Measurements from ENCODE around the gene DEFB131A.
"Not testable (repeated sequence)": the region's sequence is repeated elsewhere in the genome, so short reads cannot be mapped to it uniquely, and the experiment has no call there.

The DEFB131A gene

GRCh38 chr4:9495443-9495842 is 51.2 kb downstream of the DEFB131A start:
- DNase-seq: not testable (repeated sequence)

DNA sequence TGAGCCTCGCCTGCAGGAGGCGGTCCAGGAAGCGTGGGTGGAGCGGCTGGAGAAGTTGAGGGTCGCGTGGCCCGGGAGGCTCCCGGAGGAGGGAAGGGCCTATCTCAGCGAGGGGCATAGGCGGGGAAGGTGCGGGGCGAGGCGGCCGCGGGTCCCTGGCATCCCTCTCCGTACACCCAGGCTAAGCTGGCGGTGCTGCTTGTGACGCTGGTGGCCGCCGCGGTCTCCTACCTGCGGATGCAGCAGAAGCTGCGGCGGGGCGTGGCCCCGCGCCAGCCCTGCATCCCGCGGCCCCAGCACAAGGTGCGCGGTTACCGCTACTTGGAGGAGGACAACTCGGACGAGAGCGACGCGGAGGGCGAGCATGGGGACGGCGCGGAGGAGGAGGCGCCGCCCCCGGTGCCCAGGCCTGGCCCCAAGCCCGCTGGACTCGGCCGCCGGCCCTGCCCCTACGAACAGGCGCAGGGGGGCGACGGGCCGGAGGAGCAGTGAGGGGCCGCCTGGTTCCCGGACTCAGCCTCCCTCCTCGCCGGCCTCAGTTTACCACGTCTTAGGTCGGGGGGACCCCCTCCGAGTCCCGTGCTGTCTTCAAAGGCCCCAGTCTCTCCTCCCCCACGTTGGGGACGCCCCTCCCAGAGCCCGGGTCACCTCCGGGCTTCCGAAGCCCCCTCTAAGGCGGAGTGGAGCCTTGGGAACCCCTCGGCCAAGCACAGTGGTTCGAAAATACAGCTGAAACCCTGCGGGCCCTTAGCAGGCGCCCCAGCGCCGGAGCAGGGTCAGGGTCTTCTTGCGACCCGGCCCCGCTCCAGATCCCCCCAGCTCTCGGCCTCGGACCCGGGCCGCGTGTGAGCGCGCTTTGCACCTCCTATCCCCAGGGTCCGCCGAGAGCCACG is 53.6 kb downstream of the DEFB131A start:
- not testable (repeated sequence) for DNase-seq

DNA sequence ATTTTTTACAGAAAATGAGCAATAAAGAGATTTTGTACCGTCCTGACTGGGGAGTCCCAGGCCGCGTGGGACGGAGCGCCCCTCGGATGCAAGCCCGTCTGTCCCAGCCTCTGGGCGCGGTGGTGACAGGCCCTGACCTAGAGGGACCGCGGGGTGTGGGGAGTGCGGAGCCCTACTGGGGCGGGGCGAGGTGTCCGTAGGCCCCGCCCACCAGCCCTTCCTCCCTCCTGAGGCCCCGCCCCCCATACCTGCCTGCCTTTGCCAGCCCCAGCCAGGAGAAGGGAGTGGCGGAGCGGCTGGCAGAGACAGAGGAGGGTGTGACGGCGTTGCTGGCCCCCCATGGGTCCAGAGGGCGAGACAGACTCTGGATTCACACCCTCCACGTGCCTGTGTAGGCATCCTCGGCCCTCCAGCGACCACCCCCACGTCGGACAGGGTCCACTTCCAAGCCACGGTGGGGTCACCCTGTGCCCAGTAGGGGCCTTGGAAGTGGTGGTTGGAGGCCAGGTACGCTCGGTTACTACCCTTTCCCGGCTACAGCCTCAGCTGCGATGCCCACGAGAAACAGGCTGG is 54.3 kb downstream of the DEFB131A start:
- DNase-seq: not testable (repeated sequence)

GRCh38 chr4:9499974-9500487 is 55.8 kb downstream of the DEFB131A start:
- not testable (repeated sequence) for DNase-seq
